Measurements from ENCODE around the gene KPNA3. TPM values are rescaled to one million over a fixed set of nuclear protein-coding genes. Genes with fewer than 3 reads are reported as not detected.

KPNA3 gene
- total RNA-seq, 1 experiment from 2014 or later = 14.4 TPM

DNA sequence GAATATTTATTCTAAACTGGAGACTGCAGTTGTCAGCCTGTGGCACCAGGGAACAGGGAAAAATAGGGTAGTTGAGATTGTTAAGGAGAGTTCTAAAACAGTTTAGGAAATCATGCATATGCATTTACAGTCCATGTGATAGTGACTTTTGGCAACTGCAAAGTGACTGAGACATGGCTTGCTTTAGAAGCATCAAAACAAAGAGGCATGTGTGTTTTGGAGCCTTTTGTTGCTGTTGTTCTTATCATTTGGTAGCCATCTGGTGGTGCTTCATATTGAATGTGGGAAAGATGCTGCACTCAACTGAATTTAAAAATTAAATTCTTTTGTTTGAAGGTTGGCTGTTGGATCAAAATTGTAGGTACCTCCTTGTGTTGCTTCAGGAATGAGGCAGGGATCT lies 91.0 kb downstream of the KPNA3 start:
- Histone ChIP-seq H3K9me3 (ENCODE audit: low read length) (no peaks in the 10 kb centered on the region), H3K4me2 (ENCODE audit: low read length) (no peak overlapping the region), H3K27me3 (ENCODE audit: low read length) (no peaks in the 10 kb centered on the region), H3K4me3 (ENCODE audit: low read length) (no peak overlapping the region), H4K20me1 (ENCODE audit: low read length) (no peaks in the 10 kb centered on the region), H3K79me2 (ENCODE audit: low read length) (no peaks in the 10 kb centered on the region), H3F3A (ENCODE audit: low read length, unreplicated experiment) (no peaks in the 10 kb centered on the region), H3K4me1 (ENCODE audit: insufficient read depth, low read length) (no peaks in the 10 kb centered on the region), H3K36me3 (ENCODE audit: low read depth, low read length) (peaks cover 6% of the 10 kb centered on the region; the same call in 1 of the 2 replicates), H2AFZ (ENCODE audit: low read length) (no peak overlapping the region), H3K9ac (ENCODE audit: low read length) (no peak overlapping the region), H3K9me2 (replicated peaks; ENCODE audit: low read length) (no peaks in the 10 kb centered on the region), H3K27ac (ENCODE audit: low read length) (no peak overlapping the region)
- intact Hi-C loops (cut with micrococcal nuclease) = no loop called here
- no TSS peak for BruUV-seq (replicated peaks)
- ChIA-PET CTCF (no interaction called here), POLR2A (ENCODE audit: unreplicated experiment) (no interaction called here)
- ATAC-seq = no peak
- TF ChIP-seq, protein P1, sequence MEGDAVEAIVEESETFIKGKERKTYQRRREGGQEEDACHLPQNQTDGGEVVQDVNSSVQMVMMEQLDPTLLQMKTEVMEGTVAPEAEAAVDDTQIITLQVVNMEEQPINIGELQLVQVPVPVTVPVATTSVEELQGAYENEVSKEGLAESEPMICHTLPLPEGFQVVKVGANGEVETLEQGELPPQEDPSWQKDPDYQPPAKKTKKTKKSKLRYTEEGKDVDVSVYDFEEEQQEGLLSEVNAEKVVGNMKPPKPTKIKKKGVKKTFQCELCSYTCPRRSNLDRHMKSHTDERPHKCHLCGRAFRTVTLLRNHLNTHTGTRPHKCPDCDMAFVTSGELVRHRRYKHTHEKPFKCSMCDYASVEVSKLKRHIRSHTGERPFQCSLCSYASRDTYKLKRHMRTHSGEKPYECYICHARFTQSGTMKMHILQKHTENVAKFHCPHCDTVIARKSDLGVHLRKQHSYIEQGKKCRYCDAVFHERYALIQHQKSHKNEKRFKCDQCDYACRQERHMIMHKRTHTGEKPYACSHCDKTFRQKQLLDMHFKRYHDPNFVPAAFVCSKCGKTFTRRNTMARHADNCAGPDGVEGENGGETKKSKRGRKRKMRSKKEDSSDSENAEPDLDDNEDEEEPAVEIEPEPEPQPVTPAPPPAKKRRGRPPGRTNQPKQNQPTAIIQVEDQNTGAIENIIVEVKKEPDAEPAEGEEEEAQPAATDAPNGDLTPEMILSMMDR (conservative IDR thresholded peaks at IDR 0.05; ENCODE audit: low read depth, low read length) = no peak
- no peak for TF ChIP-seq EZH2 (IDR thresholded peaks at IDR 0.05; ENCODE audit: low read length, unreplicated experiment)
- no peak for TF ChIP-seq EZH2phosphoT487 (IDR thresholded peaks at IDR 0.05; ENCODE audit: borderline replicate concordance, low read length)
- DNase-seq = no peak

DNA sequence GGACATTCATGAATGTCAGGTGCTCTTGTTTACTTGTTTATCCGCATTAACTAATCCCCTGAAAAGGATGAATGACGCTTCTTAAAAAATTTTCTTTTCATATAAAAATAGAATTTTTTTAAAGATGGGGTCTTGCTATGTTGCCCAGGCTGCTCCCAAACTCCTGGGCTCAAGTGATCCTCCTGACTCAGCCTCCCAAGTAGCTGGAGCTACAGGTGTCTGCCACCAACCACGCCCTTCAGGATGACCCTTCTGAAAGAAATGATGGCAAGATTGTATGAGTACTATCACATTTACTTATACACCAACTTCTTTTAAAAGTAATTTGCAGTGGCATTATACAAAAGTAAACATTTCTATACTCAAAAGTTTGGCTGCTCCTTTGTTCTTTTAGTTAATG lies 95.0 kb downstream of the KPNA3 start:
- Histone ChIP-seq H3F3A (ENCODE audit: low read length, unreplicated experiment) (no peaks in the 10 kb centered on the region), H3K4me2 (ENCODE audit: low read length) (no peak overlapping the region), H3K4me1 (ENCODE audit: insufficient read depth, low read length) (peaks cover 4% of the 10 kb centered on the region), H3K9me3 (ENCODE audit: low read length) (no peaks in the 10 kb centered on the region), H3K9ac (ENCODE audit: low read length) (no peak overlapping the region), H3K4me3 (ENCODE audit: low read length) (no peak overlapping the region), H3K9me2 (replicated peaks; ENCODE audit: low read length) (no peaks in the 10 kb centered on the region), H2AFZ (ENCODE audit: low read length) (no peak overlapping the region), H4K20me1 (ENCODE audit: low read length) (no peaks in the 10 kb centered on the region), H3K27ac (ENCODE audit: low read length) (no peak overlapping the region), H3K36me3 (ENCODE audit: low read depth, low read length) (peaks cover 6% of the 10 kb centered on the region; the same call in 1 of the 2 replicates), H3K27me3 (ENCODE audit: low read length) (no peaks in the 10 kb centered on the region), H3K79me2 (ENCODE audit: low read length) (no peaks in the 10 kb centered on the region)
- ChIA-PET POLR2A (ENCODE audit: unreplicated experiment) (no interaction called here), CTCF (no interaction called here)
- TF ChIP-seq, protein P1 (conservative IDR thresholded peaks at IDR 0.05; ENCODE audit: low read depth, low read length) = no peak
- TF ChIP-seq EZH2 (IDR thresholded peaks at IDR 0.05; ENCODE audit: low read length, unreplicated experiment) = no peak
- no peak for TF ChIP-seq EZH2phosphoT487 (IDR thresholded peaks at IDR 0.05; ENCODE audit: borderline replicate concordance, low read length)
- no peak for ATAC-seq
- BruUV-seq (replicated peaks) = no TSS peak
- no peak for DNase-seq
- intact Hi-C loops (cut with micrococcal nuclease) = no loop called here

DNA sequence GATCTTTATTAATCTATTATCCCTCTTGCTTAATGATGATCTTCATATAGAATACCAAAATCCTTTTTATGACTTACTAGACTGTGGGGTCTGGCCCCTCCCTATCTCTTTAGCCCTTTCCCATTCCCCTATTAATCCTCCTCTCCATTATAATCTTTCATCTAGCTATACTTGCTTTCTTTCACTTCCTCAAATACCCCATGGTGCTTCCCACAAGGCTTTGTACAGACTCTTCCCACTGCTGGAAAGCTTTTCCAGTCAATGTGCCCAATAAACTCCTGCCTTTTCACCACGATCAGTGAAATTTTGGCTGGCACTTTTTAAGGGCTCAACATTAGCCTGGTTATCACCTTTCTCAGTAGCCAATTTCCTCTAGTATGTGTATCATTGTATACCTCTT lies 98.0 kb downstream of the KPNA3 start:
- BruUV-seq (replicated peaks) = no TSS peak
- intact Hi-C loops (cut with micrococcal nuclease) = no loop called here

More for the DNA sequence above, 98.0 kb downstream of the KPNA3 start:
- no peak overlapping the region for H3K4me3 ChIP-seq (ENCODE audit: low read length)
- no peak overlapping the region for H2AFZ ChIP-seq (ENCODE audit: low read length)
- H3K9ac ChIP-seq (ENCODE audit: low read length) = no peak overlapping the region
- no peaks in the 10 kb centered on the region for H3K36me3 ChIP-seq (ENCODE audit: low read depth, low read length)
- peaks cover 16% of the 10 kb centered on the region for H3K79me2 ChIP-seq (ENCODE audit: low read length)
- no peaks in the 10 kb centered on the region for H3K27me3 ChIP-seq (ENCODE audit: low read length)
- no peaks in the 10 kb centered on the region for H3K9me2 ChIP-seq (replicated peaks; ENCODE audit: low read length)
- DNase-seq (no peak), ATAC-seq (no peak)
- no peaks in the 10 kb centered on the region for H3K9me3 ChIP-seq (ENCODE audit: low read length)
- TF ChIP-seq, protein P1 (conservative IDR thresholded peaks at IDR 0.05; ENCODE audit: low read depth, low read length) = no peak
- no peak for TF ChIP-seq EZH2phosphoT487 (IDR thresholded peaks at IDR 0.05; ENCODE audit: borderline replicate concordance, low read length)
- TF ChIP-seq EZH2 (IDR thresholded peaks at IDR 0.05; ENCODE audit: low read length, unreplicated experiment) = no peak
- no peak overlapping the region for H3K4me2 ChIP-seq (ENCODE audit: low read length)
- H3K4me1 ChIP-seq (ENCODE audit: insufficient read depth, low read length) = peaks cover 22% of the 10 kb centered on the region
- no peak overlapping the region for H3K27ac ChIP-seq (ENCODE audit: low read length)
- H3F3A ChIP-seq (ENCODE audit: low read length, unreplicated experiment) = no peaks in the 10 kb centered on the region
- H4K20me1 ChIP-seq (ENCODE audit: low read length) = peaks cover 10% of the 10 kb centered on the region; the same call in 1 of the 2 replicates
- POLR2A ChIA-PET (ENCODE audit: unreplicated experiment) = no interaction called here
- CTCF ChIA-PET = no interaction called here
